PC-9 (cell line): ENCODE measurements around the gene MCC. TPM values are rescaled to one million over a fixed set of nuclear protein-coding genes. Genes with fewer than 3 reads are reported as not detected.
A peak's percentile ranks its signal among the peaks of the same experiment; 100 is the strongest.

Source experiments
- BruUV-seq: library from RNA; stranded (reverse); fragments of 400-500 nt; replicated peaks from 2 replicates; lab custom pipeline; 2021; lab: Mats Ljungman, UMichigan
- CTCF ChIA-PET: fragments of 300-600 bp; sonication (Branson Sonifier 250); formaldehyde crosslinking; loops from one replicate; lab custom pipeline; 2022; ENCODE audit warnings: antibody characterized with exemption; lab: Charles Lee
- POLR2A ChIA-PET: fragments of 300-600 bp; sonication (Branson Sonifier 250); formaldehyde crosslinking; loops from one replicate; lab custom pipeline; 2022; ENCODE audit warnings: antibody characterized with exemption; ENCODE audit not compliant: unreplicated experiment; lab: Charles Lee
- DNase-seq, 2 experiments: peaks; one replicate each; pipeline versions ENCODE4 v3.0.0 to v3.0.0-alpha.2; 2015 to 2022; ENCODE audit warnings: mixed read lengths in 1 of 2
- H2AFZ ChIP-seq: fragments of 200-600 bp; sonication (generic); 2 replicates; pipeline ENCODE4 v1.8.1; 2017; ENCODE audit warnings: antibody characterized with exemption
- H3F3A ChIP-seq: fragments of 200-600 bp; sonication (generic); 2 replicates; pipeline ENCODE4 v1.8.1; 2017; ENCODE audit warnings: antibody characterized with exemption, mild to moderate bottlenecking, low read depth; ENCODE audit not compliant: insufficient read depth
- H3K27ac ChIP-seq: fragments of 200-600 bp; sonication (generic); 2 replicates; pipeline ENCODE4 v1.6.1; 2016; ENCODE audit warnings: mixed run types
- H3K27me3 ChIP-seq: fragments of 200-600 bp; sonication (generic); 2 replicates; pipeline ENCODE4 v1.6.1; 2016; ENCODE audit warnings: low read depth, mixed run types; ENCODE audit not compliant: insufficient read depth
- H3K36me3 ChIP-seq: fragments of 200-600 bp; sonication (generic); 2 replicates; pipeline ENCODE4 v1.6.1; 2016; ENCODE audit warnings: low read depth, mixed run types
- H3K4me1 ChIP-seq: fragments of 200-600 bp; sonication (generic); replicated peaks from 2 replicates; pipeline ENCODE4 v1.6.1; 2016; ENCODE audit warnings: mixed run types; ENCODE audit not compliant: insufficient read depth
- H3K4me2 ChIP-seq: fragments of 200-600 bp; sonication (generic); 2 replicates; pipeline ENCODE4 v1.6.1; 2017; ENCODE audit warnings: mixed run types
- H3K4me3 ChIP-seq: fragments of 200-600 bp; sonication (generic); 2 replicates; pipeline ENCODE4 v1.6.1; 2016; ENCODE audit warnings: mixed run types
- H3K79me2 ChIP-seq: fragments of 200-600 bp; sonication (generic); 2 replicates; pipeline ENCODE4 v1.6.1; 2017; ENCODE audit warnings: low read depth, mixed run types
- H3K9me2 ChIP-seq: fragments of 200-600 bp; sonication (generic); 2 replicates; pipeline ENCODE4 v1.8.1; 2017; ENCODE audit warnings: mild to moderate bottlenecking; ENCODE audit not compliant: insufficient read depth
- H3K9me3 ChIP-seq: fragments of 200-600 bp; sonication (generic); 2 replicates; pipeline ENCODE4 v1.8.1; 2016; ENCODE audit warnings: low read depth; ENCODE audit not compliant: insufficient read depth
- H4K20me1 ChIP-seq: fragments of 200-600 bp; sonication (generic); 2 replicates; pipeline ENCODE4 v1.8.1; 2017; ENCODE audit not compliant: insufficient read depth
- EZH2 ChIP-seq: fragments of 200-600 bp; sonication (generic); IDR thresholded peaks from 2 replicates; pipeline ENCODE4 v1.8.0; 2017; ENCODE audit warnings: antibody characterized with exemption, low read depth
- intact Hi-C: fragments of 100-400 bp; cut with micrococcal nuclease; formaldehyde crosslinking; loops from one replicate; pipeline ENCODE4 v1.10.0; 2022; ENCODE audit not compliant: unreplicated experiment
- total RNA-seq: library from RNA; stranded (reverse); gene quantifications from 2 replicates; pipeline ENCODE4 v1.2.3, GENCODE V29; 2021
- TF ChIP-seq, protein P1 (sequence below): fragments of 200-600 bp; sonication (generic); conservative IDR thresholded peaks from 2 replicates; pipeline ENCODE4 v1.6.1; 2017; ENCODE audit warnings: mixed run types, antibody characterized with exemption, mild to moderate bottlenecking, moderate library complexity

The MCC gene
- total RNA-seq, 1 experiment from 2014 or later, result 2.5 TPM

DNA sequence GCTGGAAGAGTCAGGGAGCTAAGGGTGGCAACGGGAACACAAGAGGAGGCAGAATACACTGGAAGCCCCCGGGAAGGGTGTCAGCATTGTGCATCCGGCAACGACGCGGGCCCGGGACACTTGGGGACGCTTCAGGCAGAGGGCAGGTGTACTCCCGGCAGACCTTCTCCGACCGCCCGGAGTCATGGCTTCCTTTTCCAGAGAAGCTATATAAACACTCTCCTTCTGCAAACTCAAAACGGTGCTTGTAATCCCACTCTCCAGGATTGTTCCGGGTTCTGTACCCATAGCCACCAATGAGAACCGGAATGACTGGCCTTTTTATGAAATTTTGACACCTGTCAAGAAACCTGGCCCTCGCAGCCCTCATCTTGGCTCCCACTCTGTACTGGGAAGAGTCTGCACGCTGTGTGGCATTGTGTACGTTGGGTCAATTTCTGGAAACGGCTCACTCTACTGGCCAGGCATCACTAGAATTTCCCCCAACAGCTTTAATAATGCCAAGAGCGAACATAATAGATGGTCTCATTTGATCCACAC, 462 bp upstream of the MCC start:
- Histone ChIP-seq H3K9me2 (no peaks in the 10 kb centered on the region), H2AFZ (peak overlapping the region; percentile 99), H3K4me1 (peaks cover 19% of the 10 kb centered on the region), H3F3A (peaks cover 16% of the 10 kb centered on the region), H3K36me3 (0 out of 2 replicates have a peak, but pooled peaks cover 3% of the 10 kb centered on the region), H3K9me3 (peaks cover 10% of the 10 kb centered on the region), H3K4me2 (peak overlapping the region; percentile 100), H3K27ac (peak overlapping the region; percentile 40), H3K4me3 (peak overlapping the region; percentile 85; the same call in 1 of the 2 replicates), H4K20me1 (no peaks in the 10 kb centered on the region), H3K27me3 (no peaks in the 10 kb centered on the region), H3K79me2 (no peaks in the 10 kb centered on the region)
- ChIA-PET CTCF (interaction anchor here (0.5 kb wide), 1 partner anchor 1113 kb away, joined by 6 read pairs; no protein-coding TSS in a partner anchor), POLR2A (no interaction called here)
- TF ChIP-seq, protein P1, sequence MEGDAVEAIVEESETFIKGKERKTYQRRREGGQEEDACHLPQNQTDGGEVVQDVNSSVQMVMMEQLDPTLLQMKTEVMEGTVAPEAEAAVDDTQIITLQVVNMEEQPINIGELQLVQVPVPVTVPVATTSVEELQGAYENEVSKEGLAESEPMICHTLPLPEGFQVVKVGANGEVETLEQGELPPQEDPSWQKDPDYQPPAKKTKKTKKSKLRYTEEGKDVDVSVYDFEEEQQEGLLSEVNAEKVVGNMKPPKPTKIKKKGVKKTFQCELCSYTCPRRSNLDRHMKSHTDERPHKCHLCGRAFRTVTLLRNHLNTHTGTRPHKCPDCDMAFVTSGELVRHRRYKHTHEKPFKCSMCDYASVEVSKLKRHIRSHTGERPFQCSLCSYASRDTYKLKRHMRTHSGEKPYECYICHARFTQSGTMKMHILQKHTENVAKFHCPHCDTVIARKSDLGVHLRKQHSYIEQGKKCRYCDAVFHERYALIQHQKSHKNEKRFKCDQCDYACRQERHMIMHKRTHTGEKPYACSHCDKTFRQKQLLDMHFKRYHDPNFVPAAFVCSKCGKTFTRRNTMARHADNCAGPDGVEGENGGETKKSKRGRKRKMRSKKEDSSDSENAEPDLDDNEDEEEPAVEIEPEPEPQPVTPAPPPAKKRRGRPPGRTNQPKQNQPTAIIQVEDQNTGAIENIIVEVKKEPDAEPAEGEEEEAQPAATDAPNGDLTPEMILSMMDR, result no peak
- TF ChIP-seq EZH2, result no peak
- no TSS peak for BruUV-seq
- intact Hi-C loops, result loop anchor here (1.0 kb wide), 1 partner anchor 25 kb away; the partner anchor contains the start of gene YTHDC2
- peak in 1 of 2 experiments; percentile 42 for DNase-seq

DNA sequence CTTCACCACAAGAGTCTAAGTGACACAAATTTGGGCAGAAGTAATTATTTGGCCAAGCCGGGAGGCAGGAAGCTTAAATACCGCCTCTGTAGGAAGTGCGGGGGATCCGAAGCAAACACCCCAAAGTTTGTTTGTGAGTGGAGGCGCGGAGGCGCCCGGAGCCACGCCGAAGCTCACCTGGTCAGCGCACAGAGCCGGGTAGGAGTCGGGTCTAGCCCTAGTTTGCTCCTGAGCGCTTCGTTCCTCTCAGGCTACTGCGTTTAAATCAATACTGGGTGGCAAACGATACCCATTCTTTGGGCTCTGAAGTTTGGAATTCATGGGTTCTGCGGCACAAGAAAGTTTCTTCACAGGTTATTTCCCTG, 855 bp downstream of the MCC start:
- no TSS peak for BruUV-seq
- TF ChIP-seq, protein P1, result no peak
- TF ChIP-seq EZH2, result no peak
- Histone ChIP-seq H3F3A (peaks cover 16% of the 10 kb centered on the region), H4K20me1 (no peaks in the 10 kb centered on the region), H3K9me3 (peaks cover 10% of the 10 kb centered on the region), H3K27ac (no peak overlapping the region), H3K4me2 (peak overlapping the region; percentile 100), H3K79me2 (no peaks in the 10 kb centered on the region), H2AFZ (peak overlapping the region; percentile 99), H3K36me3 (0 out of 2 replicates have a peak, but pooled peaks cover 3% of the 10 kb centered on the region), H3K4me1 (peaks cover 19% of the 10 kb centered on the region), H3K9me2 (no peaks in the 10 kb centered on the region), H3K4me3 (peak overlapping the region; percentile 85), H3K27me3 (no peaks in the 10 kb centered on the region)
- POLR2A ChIA-PET, result no interaction called here
- DNase-seq, result peak in 1 of 2 experiments; percentile 20
- intact Hi-C loops, result no loop called here
- CTCF ChIA-PET, result no interaction called here

DNA sequence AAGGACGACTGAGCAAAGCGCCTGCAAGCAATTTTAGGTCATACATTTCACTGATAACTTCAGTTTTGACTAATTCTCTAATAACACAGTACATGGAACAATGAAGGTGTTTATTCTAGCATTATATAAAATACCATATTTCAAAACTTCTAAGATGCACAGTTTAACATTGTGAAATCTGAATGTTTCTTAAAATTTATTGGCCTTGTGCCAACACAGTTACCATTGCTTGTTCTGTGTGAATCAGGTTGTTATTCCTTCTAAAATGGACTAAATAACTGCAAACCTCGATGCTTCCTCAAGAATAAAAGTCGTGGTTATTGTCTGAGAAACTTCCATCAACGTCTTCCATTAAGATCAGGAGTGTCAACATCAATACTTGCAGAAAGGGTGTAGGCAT, 8.0 kb downstream of the MCC start:
- H2AFZ ChIP-seq, result no peak overlapping the region
- ChIA-PET CTCF (no interaction called here), POLR2A (no interaction called here)
- peak in 1 of 2 experiments; percentile 49 for DNase-seq
- H3K4me2 ChIP-seq, result no peak overlapping the region
- no TSS peak for BruUV-seq
- H3K9me3 ChIP-seq, result no peaks in the 10 kb centered on the region
- H3K27me3 ChIP-seq, result no peaks in the 10 kb centered on the region
- H3K27ac ChIP-seq, result no peak overlapping the region
- H3K4me1 ChIP-seq, result no peaks in the 10 kb centered on the region
- TF ChIP-seq, protein P1, result no peak
- TF ChIP-seq EZH2, result no peak
- no peaks in the 10 kb centered on the region for H4K20me1 ChIP-seq
- H3F3A ChIP-seq, result no peaks in the 10 kb centered on the region
- no peak overlapping the region for H3K4me3 ChIP-seq
- no peaks in the 10 kb centered on the region for H3K36me3 ChIP-seq
- H3K79me2 ChIP-seq, result no peaks in the 10 kb centered on the region
- no peaks in the 10 kb centered on the region for H3K9me2 ChIP-seq
- intact Hi-C loops, result no loop called here
